ENCODE measurements around the gene CHRNA4. TPM values are rescaled to one million over a fixed set of nuclear protein-coding genes. Genes with fewer than 3 reads are reported as not detected.
A peak's percentile ranks its signal among the peaks of the same experiment; 100 is the strongest.

The CHRNA4 gene
- total and polyA plus RNA-seq, 9 donors, result 0.44 to 2.3 (median 0.76) TPM

- Histone ChIP-seq H3K36me3 (ENCODE audit: control insufficient read depth, insufficient read depth, low read length) (no peaks in the 10 kb centered on the region), H3K4me1 (ENCODE audit: control insufficient read depth, insufficient read depth, low read length) (peaks cover 43% of the 10 kb centered on the region), H3K27me3 (ENCODE audit: control insufficient read depth, insufficient read depth, low read length) (peaks cover 8% of the 10 kb centered on the region), H3K9me3 (replicated peaks; ENCODE audit: control insufficient read depth, low read depth, low read length) (no peaks in the 10 kb centered on the region), H3K27ac (ENCODE audit: low read length) (no peak overlapping the region), H3K4me3 (ENCODE audit: low read length) (no peak overlapping the region)
- DNase-seq, result no peak
- WGBS (ENCODE audit: insufficient coverage), result 81% methylated on average over 29 of the region's 29 CpGs
Measured at GRCh38 chr20:63349516-63349895, 11.6 kb downstream of the CHRNA4 start.

DNA sequence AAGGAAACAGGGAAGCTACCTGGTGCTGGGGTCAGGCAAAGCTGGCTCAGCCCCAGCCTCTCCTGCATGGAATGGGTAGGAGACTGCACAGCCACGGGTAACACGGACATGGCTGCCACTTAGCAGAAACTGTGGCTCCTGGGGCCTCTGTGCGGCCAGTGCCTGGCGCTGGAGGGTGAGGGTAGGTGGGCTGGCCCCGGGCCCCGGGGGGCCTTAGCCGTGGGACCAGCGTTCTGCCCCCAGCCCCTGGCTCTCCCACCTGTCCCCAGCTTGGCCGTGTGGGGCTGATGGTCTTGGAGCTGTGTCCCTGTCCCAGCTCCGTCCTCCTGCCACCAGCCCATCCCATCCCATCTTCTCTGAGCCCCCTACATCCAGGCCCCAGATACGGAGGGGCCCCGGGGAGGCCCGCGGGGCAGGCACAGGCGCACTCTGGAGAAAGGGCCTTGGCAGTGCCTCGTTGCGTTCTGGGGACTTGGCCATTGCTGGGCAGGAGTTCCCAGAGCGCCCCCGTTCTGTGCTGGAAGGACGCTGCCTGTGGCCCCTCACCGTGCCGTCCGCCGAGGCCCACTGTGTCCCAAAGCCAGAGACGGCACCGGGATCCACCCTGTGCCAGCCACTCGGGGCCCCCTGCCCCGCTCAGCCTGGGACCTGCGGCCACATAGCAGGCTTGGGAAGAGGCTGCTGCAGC is 12.2 kb downstream of the CHRNA4 start:
- no peak for DNase-seq
- H3K27me3 ChIP-seq (ENCODE audit: control insufficient read depth, insufficient read depth, low read length), result peaks cover 12% of the 10 kb centered on the region
- no peak overlapping the region for H3K4me3 ChIP-seq (ENCODE audit: low read length)
- H3K27ac ChIP-seq (ENCODE audit: low read length), result no peak overlapping the region
- H3K4me1 ChIP-seq (ENCODE audit: control insufficient read depth, insufficient read depth, low read length), result peaks cover 48% of the 10 kb centered on the region
- WGBS (ENCODE audit: insufficient coverage), result 83% methylated on average over 27 of the region's 29 CpGs
- no peaks in the 10 kb centered on the region for H3K36me3 ChIP-seq (ENCODE audit: control insufficient read depth, insufficient read depth, low read length)
- no peaks in the 10 kb centered on the region for H3K9me3 ChIP-seq (replicated peaks; ENCODE audit: control insufficient read depth, low read depth, low read length)

DNA sequence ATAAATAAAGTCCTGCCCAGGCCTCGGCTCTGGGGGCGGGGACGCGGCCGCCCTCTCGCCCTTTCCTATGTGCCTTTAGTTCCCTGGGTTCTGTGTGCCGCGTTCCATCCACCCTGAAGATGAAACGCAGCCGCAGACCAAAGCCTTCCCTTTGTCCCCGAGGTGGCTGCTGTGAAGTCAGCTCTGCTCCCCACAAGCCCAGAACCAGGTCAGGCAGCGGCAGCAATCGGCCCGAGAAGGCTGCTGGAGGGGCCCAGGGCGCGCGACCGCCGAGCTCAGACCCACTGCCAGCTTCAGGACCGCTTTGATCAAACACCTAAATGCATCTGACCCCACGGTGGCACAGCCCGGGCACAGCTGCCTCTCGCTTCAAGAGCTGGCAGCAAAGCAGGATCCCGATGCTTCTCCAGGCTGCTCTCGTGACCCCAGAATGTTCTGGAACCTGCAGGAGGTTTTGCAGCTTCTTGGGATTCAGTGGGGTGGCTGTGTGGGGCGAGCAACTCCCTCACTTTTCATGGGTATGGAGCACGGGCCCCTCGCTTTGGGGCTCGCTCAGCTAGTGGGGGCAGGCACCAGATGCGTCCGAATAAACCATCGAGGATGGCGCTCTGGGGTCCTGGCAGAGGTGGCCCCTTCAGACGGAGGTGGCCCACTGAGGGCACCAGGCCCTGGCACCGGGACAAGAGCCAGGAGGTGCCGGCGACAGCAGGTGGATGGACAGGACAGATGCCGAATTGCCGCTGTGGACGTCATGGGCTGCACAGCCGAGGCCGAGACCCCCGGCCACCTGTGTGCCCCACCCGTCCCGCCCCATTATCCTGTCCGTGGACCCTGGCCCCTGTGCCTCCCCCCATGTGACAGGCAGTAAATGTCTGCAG is 13.0 kb downstream of the CHRNA4 start:
- H3K36me3 ChIP-seq (ENCODE audit: control insufficient read depth, insufficient read depth, low read length), result no peaks in the 10 kb centered on the region
- no peaks in the 10 kb centered on the region for H3K9me3 ChIP-seq (replicated peaks; ENCODE audit: control insufficient read depth, low read depth, low read length)
- no peak overlapping the region for H3K27ac ChIP-seq (ENCODE audit: low read length)
- H3K4me3 ChIP-seq (ENCODE audit: low read length), result no peak overlapping the region
- WGBS (ENCODE audit: insufficient coverage), result 71% methylated on average over 46 of the region's 46 CpGs
- H3K4me1 ChIP-seq (ENCODE audit: control insufficient read depth, insufficient read depth, low read length), result peaks cover 55% of the 10 kb centered on the region
- H3K27me3 ChIP-seq (ENCODE audit: control insufficient read depth, insufficient read depth, low read length), result peaks cover 20% of the 10 kb centered on the region
- DNase-seq, result no peak

GRCh38 chr20:63347081-63347741 is 13.9 kb downstream of the CHRNA4 start:
- peaks cover 29% of the 10 kb centered on the region for H3K27me3 ChIP-seq (ENCODE audit: control insufficient read depth, insufficient read depth, low read length)
- H3K4me1 ChIP-seq (ENCODE audit: control insufficient read depth, insufficient read depth, low read length), result peaks cover 52% of the 10 kb centered on the region
- H3K36me3 ChIP-seq (ENCODE audit: control insufficient read depth, insufficient read depth, low read length), result no peaks in the 10 kb centered on the region
- H3K27ac ChIP-seq (ENCODE audit: low read length), result no peak overlapping the region
- no peaks in the 10 kb centered on the region for H3K9me3 ChIP-seq (replicated peaks; ENCODE audit: control insufficient read depth, low read depth, low read length)
- WGBS (ENCODE audit: insufficient coverage), result 64% methylated on average over 27 of the region's 33 CpGs
- DNase-seq, result no peak
- no peak overlapping the region for H3K4me3 ChIP-seq (ENCODE audit: low read length)

- Histone ChIP-seq H3K9me3 (replicated peaks; ENCODE audit: control insufficient read depth, low read depth, low read length) (no peaks in the 10 kb centered on the region), H3K27ac (ENCODE audit: low read length) (no peak overlapping the region), H3K36me3 (ENCODE audit: control insufficient read depth, insufficient read depth, low read length) (no peaks in the 10 kb centered on the region), H3K4me3 (ENCODE audit: low read length) (no peak overlapping the region), H3K4me1 (ENCODE audit: control insufficient read depth, insufficient read depth, low read length) (peaks cover 44% of the 10 kb centered on the region), H3K27me3 (ENCODE audit: control insufficient read depth, insufficient read depth, low read length) (peaks cover 36% of the 10 kb centered on the region)
- no peak for DNase-seq
- 62% methylated on average over 39 of the region's 50 CpGs for WGBS (ENCODE audit: insufficient coverage)
Measured at GRCh38 chr20:63346131-63347080, 14.7 kb downstream of the CHRNA4 start.

DNA sequence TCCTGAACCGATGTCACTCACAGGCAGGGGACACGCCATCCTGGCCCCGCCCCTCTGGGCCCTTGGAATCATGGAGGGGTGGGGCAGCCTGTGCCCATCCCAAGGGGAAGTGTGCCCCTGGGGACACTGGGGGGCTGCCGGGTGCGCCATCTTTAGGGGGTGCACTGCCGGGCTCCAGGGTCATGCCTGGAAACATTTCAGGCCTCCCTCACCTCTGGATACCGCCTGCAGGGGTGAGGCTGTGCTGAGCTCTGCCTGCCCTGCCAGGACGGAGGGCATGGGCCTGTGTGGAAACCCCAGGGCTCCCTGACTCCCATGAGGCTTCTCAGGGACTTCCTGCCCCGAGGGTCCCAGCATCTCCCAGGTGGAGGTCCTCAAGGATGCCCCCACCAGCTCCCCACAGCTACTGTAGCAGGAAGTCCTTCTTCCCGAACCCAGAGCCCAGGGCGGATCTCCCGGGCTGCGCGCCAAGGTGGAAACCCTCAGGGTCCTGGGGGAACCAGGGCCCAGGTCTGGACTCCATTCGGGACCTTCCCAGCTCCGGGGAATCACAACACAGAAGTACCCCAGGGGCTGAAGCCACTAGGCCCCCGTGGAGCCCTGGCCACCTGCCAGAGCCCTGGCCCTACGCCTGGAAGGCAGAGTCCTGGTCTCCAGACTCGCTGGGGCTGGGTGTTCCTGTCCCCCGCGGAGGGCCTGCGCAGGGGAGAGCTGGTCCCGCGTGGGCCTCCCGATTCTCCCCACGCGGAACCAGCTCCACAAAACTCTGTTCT is 15.6 kb downstream of the CHRNA4 start:
- 61% methylated on average over 26 of the region's 27 CpGs for WGBS (ENCODE audit: insufficient coverage)
- H3K27me3 ChIP-seq (ENCODE audit: control insufficient read depth, insufficient read depth, low read length), result peaks cover 36% of the 10 kb centered on the region
- no peaks in the 10 kb centered on the region for H3K36me3 ChIP-seq (ENCODE audit: control insufficient read depth, insufficient read depth, low read length)
- no peak overlapping the region for H3K27ac ChIP-seq (ENCODE audit: low read length)
- H3K4me3 ChIP-seq (ENCODE audit: low read length), result no peak overlapping the region
- H3K4me1 ChIP-seq (ENCODE audit: control insufficient read depth, insufficient read depth, low read length), result peaks cover 43% of the 10 kb centered on the region
- peak; percentile 27 for DNase-seq
- H3K9me3 ChIP-seq (replicated peaks; ENCODE audit: control insufficient read depth, low read depth, low read length), result no peaks in the 10 kb centered on the region

DNA sequence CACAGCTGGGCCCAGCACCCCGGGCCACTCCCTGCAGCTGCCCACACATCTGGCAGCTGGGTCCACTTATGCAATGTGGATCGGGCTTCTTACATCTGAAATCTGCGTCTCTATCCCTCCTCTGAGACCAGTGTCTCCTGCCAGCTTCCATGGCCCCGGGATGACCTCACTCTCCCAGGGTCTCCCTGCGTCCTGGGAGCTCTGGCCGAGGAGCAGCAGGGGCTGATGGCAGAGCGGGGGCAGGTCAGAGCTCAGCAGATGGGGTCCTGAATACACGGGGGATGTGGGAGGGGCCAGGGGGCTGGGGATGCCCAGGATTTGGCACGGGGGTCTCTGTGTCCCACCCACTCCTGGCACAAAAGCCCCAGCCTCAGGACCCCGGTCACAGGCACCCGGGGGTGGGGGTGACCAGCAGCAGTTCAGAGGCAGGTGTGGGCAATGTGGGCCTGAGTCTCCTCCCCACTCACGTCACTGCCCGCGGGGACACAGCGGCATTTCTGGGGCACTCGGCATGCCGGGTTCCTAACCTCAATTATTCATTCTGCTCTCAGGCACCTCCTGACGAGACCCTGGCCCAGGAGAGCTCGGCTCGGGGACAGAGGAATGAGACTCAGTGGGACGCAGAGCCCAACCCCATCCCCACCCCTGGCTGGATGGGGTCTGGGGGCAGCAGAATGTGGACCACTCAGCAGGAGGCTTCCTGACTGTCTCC is 16.4 kb downstream of the CHRNA4 start:
- 17% methylated on average over 2 of the region's 21 CpGs for WGBS (ENCODE audit: insufficient coverage)
- H3K4me1 ChIP-seq (ENCODE audit: control insufficient read depth, insufficient read depth, low read length), result peaks cover 43% of the 10 kb centered on the region
- peaks cover 36% of the 10 kb centered on the region for H3K27me3 ChIP-seq (ENCODE audit: control insufficient read depth, insufficient read depth, low read length)
- DNase-seq, result peak; percentile 74
- no peaks in the 10 kb centered on the region for H3K9me3 ChIP-seq (replicated peaks; ENCODE audit: control insufficient read depth, low read depth, low read length)
- no peak overlapping the region for H3K27ac ChIP-seq (ENCODE audit: low read length)
- no peak overlapping the region for H3K4me3 ChIP-seq (ENCODE audit: low read length)
- H3K36me3 ChIP-seq (ENCODE audit: control insufficient read depth, insufficient read depth, low read length), result no peaks in the 10 kb centered on the region

DNA sequence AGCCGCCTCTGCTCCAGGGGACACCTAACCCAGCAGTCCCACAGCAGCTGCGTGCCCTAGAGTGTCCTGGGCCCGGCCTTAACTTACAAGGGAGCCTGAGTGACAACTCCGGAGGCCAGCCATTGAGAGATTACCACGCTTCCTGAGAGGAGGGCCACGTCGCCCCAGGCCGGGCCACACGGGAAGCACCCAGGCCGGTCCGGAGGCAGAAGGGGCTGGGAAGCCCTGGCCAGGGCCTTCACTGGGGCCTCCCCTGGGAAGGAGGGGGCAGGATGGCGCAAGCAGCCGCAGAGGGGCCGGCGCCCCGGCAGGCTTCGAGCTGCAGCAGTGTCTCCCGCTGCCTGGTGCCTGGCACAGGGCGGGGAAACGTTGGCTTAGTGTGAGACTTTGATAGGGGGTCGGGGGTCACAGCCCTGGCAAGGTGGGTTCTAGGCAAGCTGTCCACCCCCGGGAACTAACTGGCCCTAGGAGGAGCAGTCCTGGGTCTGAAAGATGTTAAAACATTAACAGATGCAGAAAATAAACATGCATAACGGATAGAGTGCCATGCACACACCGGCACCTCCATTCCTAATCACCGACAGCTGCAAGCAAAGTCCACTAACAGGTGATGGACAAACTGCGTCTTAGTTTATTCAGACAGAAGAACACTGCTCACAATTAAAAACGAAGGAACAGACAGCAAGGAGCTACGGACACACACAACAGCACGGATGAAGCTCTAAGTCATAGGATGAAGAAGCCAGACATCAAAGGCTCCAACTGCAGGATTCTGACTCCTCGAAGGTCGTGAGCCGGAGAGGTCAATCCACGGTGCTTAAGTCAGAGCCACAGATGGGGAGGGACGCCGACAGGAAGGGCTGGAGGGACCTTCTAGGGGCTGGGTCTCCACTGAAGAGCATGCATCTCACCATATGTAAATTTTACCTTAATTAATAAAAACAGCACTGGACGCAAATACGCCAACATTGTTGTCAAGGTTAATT is 17.4 kb downstream of the CHRNA4 start:
- Histone ChIP-seq H3K36me3 (ENCODE audit: control insufficient read depth, insufficient read depth, low read length) (no peaks in the 10 kb centered on the region), H3K27me3 (ENCODE audit: control insufficient read depth, insufficient read depth, low read length) (peaks cover 36% of the 10 kb centered on the region), H3K27ac (ENCODE audit: low read length) (no peak overlapping the region), H3K4me1 (ENCODE audit: control insufficient read depth, insufficient read depth, low read length) (peaks cover 43% of the 10 kb centered on the region), H3K4me3 (ENCODE audit: low read length) (no peak overlapping the region), H3K9me3 (replicated peaks; ENCODE audit: control insufficient read depth, low read depth, low read length) (no peaks in the 10 kb centered on the region)
- 24% methylated on average over 18 of the region's 37 CpGs for WGBS (ENCODE audit: insufficient coverage)
- DNase-seq, result no peak

Data from muscle of leg (tissue), 11 donors.